Measurements from ENCODE around the gene FCAMR.
A peak's percentile ranks its signal among the peaks of the same experiment; 100 is the strongest.

- TF ChIP-seq, protein P1, sequence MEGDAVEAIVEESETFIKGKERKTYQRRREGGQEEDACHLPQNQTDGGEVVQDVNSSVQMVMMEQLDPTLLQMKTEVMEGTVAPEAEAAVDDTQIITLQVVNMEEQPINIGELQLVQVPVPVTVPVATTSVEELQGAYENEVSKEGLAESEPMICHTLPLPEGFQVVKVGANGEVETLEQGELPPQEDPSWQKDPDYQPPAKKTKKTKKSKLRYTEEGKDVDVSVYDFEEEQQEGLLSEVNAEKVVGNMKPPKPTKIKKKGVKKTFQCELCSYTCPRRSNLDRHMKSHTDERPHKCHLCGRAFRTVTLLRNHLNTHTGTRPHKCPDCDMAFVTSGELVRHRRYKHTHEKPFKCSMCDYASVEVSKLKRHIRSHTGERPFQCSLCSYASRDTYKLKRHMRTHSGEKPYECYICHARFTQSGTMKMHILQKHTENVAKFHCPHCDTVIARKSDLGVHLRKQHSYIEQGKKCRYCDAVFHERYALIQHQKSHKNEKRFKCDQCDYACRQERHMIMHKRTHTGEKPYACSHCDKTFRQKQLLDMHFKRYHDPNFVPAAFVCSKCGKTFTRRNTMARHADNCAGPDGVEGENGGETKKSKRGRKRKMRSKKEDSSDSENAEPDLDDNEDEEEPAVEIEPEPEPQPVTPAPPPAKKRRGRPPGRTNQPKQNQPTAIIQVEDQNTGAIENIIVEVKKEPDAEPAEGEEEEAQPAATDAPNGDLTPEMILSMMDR (IDR thresholded peaks at IDR 0.05): peak in 1 of 5 experiments; percentile 13
- peak in 2 of 3 donors; percentile 48 to 55 for TF ChIP-seq POLR2AphosphoS5 (IDR thresholded peaks at IDR 0.05)
Measured at GRCh38 chr1:206925106-206925736, 45.0 kb downstream of the FCAMR start.
